GM19238 (cell line): ENCODE data around the gene SNAPC2.
A peak's percentile ranks its signal among the peaks of the same experiment; 100 is the strongest.
"Not testable (repeated sequence)": the region's sequence is repeated elsewhere in the genome, so short reads cannot be mapped to it uniquely, and the experiment has no call there.

Experiments used
- DNase-seq: peaks from one replicate; pipeline ENCODE4 v3.0.0; 2011; ENCODE audit warnings: low spot score; ENCODE audit not compliant: insufficient read length

Gene SNAPC2

DNA sequence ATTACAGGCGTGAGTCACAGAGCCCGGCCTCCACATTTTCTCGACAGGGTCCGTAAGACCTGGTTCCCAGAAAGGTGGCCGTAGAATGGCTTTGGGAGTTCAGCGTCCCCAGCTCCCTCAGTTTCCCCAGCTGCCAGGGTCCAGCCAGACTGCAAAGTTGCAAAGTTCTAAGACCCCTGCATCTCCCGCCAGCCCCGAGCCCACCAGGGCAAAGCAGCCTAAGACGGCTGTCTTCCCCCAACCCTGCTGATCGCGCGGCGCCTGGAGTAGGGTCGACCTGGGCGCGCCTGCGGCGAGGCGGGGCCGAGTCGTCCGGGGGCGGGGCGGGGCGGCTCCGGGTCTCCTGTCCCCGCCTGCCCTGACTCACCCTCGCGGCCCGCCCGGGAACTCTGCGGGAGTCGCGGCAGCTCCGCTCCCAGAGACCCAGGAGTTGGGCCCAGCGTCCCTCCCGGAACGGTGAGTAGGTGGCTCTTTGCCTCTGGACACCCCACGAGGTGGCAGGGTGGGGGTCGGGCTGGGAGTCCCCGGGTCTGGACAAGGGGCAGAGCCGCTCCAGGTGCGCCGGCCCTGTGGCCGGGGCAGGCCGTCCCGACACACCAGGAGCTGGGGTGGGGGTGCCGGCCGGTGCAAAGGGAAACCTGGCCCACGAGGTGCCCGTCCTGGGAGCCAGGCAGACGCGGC lies 31.9 kb upstream of the SNAPC2 start, which contains the start of gene LRRC8E:
LRRC8E (plus strand) TSS at position 366 of the 681 bp plus-strand sequence. CDS start 7,094 bp downstream, outside the sequence.
- DNase-seq = no peak

DNA sequence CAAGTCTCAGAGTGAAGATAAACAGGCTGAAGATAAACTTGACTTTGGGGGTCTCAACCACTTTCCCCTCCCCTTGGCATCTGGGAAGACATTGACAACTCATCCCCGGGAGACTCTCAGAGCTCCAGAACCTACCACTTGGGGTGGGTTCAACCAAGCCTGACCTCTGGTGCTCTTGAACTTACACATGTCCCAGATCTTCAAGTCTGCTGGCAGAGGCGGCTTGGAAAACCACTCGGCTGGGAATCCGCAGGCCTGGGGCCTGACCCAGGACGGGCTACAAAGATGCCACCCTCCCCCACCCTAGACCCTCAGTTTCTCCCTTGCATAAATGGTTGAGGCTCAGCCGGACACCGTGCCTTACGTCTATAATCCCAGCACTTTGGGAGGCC lies 31.3 kb upstream of the SNAPC2 start:
- DNase-seq = no peak

DNA sequence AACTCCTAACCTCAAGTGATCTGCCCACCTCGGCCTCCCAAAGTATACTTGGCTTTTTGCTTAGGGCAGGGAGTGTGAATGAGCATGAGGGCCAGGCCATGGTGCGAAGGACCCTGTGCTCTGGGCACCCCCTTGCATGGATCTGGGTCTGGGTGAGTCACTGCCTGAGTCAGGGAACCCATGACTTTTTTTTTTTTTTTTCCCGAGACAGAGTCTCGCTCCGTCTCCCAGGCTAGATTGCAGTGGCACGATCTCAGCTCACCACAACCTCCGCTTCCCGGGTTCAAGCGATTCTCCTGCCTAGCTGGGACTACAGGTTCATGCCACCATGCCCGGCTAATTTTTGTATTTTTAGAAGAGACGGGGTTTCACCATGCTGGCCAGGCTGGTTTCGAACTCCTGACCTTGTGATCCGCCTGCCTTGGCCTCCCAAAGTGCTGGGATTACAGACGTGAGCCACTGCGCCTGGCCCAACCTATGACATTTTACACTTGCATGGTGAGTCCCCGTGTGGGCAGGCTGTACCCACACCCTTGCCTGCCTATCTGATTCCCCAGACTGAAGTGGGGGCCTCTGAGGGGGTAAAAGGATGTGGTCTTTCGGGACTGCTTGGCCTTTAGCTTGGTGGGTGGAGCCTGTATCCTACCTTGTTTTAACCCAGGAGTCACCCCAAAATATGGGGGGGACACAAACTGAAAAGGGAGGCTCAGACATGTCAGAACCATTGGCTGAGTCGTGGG lies 26.6 kb upstream of the SNAPC2 start:
- not testable (repeated sequence) for DNase-seq

GRCh38 chr19:7894612-7895309 lies 25.4 kb upstream of the SNAPC2 start:
- DNase-seq = no peak

DNA sequence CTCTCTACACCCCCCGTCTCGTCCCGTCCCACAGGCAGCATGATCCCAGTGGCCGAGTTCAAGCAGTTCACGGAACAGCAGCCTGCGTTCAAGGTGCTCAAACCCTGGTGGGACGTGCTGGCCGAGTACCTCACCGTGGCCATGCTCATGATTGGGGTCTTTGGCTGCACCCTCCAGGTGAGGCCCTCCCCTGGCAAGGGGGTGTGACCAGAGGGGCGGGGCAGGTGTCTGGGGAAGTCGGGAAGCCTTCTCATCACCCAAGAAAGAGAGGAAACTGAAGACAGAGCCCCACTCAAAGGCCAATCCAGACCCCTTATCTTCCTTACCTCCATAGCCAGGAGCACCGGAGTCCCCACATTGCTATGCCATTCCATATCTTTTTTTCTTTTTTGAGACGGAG lies 24.6 kb upstream of the SNAPC2 start:
- DNase-seq = no peak

DNA sequence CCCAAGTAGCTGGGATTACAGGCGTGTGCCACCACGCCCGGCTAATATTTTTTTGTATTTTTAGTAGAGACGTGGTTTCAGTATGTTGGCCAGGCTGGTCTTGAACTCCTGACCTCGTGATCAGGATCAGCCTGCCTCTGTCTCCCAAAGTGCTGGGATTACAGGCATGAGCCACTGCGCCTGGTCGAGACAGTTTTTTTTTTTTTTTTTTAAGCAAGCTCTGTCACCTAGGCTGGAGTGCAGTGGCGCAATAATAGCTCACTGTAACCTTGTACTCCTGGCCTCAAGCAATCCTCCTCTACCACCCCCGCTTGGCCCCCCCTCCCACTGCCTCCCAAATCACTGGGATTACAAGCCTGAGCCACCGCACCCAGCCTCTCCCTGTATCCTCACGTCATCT lies 22.8 kb upstream of the SNAPC2 start:
- no peak for DNase-seq

DNA sequence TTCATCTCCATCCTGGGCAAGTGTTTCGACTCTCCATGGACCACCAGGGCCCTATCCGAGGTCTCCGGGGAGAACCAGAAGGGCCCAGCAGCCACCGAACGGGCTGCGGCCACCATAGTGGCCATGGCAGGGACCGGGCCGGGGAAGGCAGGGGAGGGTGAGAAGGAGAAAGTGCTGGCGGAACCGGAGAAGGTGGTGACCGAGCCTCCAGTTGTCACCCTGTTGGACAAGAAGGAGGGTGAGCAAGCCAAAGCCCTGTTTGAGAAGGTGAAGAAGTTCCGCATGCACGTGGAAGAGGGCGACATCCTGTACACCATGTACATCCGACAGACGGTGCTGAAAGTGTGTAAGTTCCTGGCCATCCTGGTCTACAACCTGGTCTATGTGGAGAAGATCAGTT lies 21.2 kb upstream of the SNAPC2 start:
- DNase-seq = no peak

GRCh38 chr19:7899751-7900378 lies 20.3 kb upstream of the SNAPC2 start:
- no peak for DNase-seq

GRCh38 chr19:7900401-7900870 lies 19.7 kb upstream of the SNAPC2 start:
- DNase-seq = no peak

DNA sequence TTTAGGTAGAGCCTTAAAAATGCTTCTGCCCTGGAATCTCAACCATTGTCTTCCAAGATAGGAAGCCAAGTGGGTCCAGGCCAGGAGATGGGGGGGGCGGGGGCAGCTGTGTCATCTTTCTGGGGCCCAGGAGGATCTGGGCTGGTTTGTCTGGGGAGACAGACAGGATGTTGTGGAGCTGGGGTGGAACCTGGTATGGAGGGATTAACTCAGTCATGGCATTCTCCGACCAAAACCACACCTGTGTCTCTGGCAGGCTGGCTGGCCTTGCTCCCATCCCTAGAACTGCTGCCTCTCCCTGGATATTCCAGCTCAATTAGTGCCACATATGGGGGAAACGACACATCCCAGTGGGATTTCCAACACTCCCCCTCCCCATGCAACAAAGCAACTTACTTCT lies 19.2 kb upstream of the SNAPC2 start:
- DNase-seq = no peak

GRCh38 chr19:7901337-7901736 lies 18.8 kb upstream of the SNAPC2 start:
- no peak for DNase-seq

DNA sequence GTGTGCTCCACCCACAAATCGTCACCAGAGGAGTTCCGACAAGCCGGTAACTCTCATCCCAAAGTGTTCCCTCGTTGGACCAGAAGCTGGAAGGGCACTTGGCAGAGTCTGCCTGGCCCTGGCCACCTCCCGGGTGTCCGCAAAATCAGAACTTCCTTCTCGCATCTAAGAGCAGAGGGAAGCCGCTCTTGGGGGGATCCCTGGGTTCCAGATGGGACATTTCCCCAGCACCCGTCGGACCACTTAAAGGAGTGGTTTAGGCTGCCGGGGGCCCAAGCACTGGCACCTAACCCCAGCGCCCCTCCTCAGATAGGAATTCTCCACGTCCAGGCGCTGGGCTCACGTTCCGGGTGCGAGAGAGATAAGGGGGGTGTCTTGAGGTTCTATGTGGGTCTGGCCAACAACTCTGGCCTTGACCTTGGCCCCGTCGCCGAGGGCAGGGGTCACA lies 17.3 kb upstream of the SNAPC2 start:
- no peak for DNase-seq

- DNase-seq = peak; percentile 99
Observed at GRCh38 chr19:7903244-7904073, 16.7 kb upstream of the SNAPC2 start, which contains the start of gene MAP2K7. TSS of gene MAP2K7 (plus strand) at chr19:7903877. CDS start at chr19:7903945, 68 bp downstream.

DNA sequence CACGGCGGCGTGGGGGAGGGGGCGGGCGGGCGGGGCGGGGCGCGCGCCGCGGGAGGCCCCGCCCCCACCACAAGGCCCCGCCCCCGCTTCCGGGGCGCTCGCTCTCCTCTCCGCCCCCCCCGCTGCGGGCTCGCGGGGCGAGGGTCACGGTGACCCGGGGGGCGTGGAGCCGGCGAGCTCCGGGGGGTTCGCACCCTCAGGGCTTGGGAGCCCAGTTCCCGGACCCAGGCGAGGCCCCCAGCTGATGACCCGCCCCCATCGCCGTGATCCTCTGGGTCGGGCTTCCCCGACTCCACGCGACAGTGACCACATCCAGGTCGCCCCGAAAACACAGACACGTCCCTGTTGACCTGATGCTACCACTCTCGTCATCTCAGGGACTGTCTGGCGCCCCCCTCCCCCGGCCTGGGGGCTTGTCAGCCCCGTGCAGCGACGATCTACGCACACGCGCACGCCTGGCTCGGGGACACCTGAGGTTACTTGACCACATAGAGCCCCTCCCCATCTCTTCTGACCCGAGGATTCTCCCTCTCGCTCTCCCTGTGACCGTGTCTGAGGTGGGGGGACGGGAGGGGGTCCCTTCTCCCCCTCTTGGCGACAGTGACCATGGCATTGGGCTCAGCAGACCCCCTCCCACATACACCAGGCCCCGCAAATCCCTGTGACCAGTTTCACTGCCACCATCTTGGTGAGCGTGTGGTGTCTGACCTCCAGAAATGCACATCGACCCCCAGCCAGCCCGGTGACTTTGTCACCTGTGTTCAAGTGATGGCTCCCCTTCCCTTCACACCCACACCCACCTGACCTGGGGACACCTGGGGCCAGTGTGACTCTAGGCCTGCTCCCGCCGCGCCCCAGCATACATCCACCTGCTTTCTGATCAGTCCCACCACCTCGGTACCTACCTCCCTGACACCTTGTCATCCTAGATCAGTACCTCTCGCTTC lies 15.8 kb upstream of the SNAPC2 start:
- DNase-seq = peak; percentile 78

- DNase-seq = no peak
Observed at GRCh38 chr19:7905268-7905667, 14.9 kb upstream of the SNAPC2 start.

GRCh38 chr19:7905859-7906258 lies 14.3 kb upstream of the SNAPC2 start:
- DNase-seq = no peak

DNA sequence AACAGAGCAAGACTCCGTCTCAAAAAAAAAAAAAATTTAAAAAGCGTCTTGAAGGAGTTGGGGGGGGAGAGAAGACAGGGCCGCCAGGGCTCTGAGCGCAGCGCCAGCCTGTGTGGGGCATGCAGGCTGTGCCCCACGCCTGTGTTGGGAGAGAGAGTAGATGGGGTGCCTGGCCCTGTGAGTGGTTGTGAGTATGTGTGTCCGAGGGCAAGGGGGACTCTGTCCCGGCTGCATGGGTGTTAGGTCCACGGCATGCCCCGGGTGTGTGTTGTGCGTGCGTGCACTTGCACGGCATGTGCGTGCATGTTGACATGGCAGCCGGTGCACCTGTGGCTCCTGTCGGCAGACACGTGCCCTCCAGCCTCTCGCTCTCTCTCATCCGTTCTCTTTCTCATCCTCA lies 13.0 kb upstream of the SNAPC2 start:
- DNase-seq = no peak

DNA sequence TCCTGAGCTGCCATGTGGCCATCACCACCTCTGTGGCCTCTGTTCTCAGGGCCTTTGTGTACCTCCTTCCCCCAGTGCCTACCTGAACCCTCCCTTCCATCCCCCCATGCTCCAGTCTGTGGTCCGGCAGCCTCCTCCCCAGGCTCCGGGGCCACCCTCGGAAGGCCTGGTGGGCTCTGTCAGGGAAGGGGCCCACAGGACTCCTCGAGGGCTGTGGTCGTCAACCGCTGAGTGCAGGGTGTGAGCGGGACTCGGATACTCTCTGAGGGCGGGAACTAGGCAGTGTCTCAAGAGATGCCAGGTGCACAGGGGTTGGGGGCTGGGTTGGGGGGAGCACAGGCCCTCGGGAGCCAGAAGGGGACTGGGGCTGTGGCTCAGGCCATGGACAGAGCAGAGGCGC lies 12.6 kb upstream of the SNAPC2 start:
- no peak for DNase-seq

DNA sequence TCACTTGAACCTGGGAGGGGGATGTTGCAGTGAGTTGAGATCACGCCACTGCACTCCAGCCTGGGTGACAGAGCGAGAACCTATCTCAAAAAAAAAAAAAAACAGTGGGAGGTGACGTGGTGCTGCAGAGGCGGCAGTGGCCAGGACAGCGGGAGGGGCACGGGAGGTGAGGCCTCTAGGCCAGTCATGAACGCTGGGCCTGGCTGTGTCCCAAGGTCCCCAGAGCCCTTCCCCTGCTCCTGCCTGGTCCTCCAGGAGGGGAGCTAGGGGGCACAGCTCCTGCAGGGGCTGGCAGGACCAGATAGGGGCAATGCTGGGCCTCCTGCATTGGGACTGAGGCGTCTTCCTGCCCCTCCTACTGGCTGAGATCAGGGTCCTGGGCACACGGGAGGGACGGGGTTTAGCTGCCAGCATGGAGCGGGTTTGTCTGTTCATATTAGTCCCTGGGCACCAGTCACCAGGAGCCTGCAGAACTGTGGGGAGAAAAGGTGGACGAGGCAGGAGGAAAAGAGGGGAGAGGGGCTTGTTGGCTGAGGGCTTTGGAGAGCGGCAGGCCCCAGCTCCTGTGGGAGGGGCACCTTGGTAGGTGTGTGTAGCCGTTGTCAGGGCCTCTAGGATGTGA lies 11.9 kb upstream of the SNAPC2 start:
- DNase-seq = no peak
